Measurements from ENCODE around the gene ADISSP.

The ADISSP gene

DNA sequence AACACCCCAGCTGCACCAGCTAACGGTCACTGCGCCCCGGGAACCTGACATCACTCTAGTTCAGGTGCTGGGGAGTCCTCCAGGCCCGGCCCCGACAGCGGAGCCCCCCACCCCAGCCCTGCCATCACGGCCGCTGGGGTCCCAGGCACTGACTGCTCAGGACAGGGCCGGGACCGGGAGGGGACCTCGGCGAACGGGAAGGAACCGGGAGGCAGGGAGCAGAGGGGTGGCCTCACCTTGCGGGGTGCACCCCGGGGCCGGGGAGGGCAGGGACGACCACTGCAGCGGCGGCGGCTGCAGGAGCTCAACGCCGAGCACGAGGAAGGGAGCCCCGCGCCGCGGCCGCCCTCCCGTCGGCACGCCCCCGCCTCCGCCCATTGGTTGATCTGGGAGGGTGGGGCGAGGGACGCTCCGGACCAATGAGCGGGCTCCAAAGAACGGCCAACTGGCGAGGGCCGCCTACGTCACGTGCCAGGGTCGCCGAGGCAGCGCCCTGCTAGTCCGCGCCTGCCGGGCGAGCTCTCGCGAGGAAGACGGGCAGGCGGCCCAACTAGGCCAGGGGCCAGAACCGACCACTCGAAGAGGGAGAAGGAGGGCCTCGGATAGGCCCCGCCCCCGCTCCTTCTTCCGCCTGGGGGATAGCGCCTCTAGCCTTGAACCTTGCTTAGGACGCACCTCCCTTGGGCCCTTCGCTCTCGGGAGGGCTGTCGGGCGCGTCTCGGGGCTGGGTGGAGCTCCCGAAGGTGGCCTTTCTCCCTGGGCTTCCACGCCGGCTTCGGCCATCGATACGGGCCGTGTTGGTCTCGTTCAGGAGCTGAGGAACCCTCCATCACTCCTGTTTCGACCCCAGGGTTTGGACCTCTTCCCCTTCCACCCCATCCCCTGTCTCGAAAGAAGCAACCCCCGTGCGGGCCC, at the start of gene ADISSP:
Gene ADISSP (minus strand): TSS at position 327 of the 915 bp plus-strand sequence. CDS start 7,653 bp downstream, outside the sequence.
- peak; percentile 98 for DNase-seq (ENCODE audit: low read depth)

- no peak for DNase-seq (ENCODE audit: low read depth)
These were observed 48.3 kb upstream of the ADISSP start for GRCh38 chr20:3815703-3816315.

DNA sequence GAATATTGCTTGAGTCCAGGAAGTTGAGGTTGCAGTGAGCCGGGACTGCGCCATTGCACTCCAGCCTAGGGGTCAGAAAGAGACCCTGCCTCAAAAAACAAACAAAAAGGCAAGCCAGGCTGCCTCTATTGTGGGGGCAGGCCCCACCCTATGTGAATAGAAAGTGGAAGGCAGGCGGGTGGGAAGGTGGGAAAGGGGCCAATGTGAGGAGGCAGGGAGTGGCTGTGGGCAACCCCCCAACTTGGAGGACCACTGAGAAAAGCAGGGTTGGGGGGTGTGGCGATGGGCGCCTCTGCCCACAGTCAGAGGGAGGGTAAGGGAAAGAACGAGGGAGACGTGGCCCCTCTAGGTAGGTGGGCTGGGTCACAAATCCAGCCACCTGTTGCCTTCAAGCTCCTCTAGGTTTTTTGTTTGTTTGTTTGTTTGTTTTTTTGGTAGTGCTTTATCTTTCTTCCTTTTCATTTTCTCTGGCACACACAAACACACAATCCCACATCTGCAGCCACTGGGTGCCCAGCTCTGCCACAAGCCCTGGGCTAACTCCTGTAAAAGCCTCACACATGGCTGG, 47.5 kb upstream of the ADISSP start:
- no peak for DNase-seq (ENCODE audit: low read depth)

GRCh38 chr20:3813848-3814581, 46.5 kb upstream of the ADISSP start:
- DNase-seq (ENCODE audit: low read depth), result no peak

DNA sequence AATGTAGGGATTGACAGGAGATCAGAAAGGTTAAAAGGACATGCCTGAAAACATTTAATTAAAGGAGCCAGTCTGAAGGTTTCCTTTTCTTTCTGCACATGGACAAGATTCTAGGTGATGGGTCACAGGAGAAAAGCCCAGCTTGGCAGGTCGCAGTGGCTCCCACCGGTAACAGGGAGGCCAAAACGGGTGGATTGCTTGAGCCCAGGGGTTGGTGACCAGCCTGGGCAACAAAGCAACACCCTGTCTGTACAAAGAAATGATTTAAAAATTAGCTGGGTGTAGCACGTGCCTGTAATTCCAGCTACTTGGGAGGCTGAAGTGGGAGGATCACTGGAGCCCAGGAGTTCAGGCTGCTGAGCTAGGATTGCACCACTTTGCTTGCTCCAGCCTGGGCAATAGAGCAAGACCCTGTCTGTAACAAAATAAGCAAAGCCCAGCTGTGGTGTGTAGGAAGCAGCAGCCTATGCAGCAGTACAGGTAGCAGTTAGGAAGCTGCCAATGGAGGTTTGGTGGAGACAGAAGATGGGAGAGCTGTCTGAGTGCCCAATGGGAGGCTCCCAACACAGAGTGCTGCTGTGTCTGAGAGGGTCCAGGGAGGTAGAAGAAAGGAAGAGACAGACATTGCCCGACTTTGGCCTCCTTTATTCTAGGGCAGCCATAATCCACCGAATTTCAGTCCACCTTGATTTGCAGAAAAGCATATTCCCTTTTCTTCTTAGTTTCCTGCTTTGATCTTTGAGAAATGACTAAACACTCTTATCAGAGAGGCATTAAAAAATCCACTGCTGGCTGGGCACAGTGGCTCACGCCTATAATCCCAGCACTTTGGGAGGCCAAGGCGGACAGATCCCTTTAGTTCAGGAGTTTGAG, 45.7 kb upstream of the ADISSP start:
- no peak for DNase-seq (ENCODE audit: low read depth)

DNA sequence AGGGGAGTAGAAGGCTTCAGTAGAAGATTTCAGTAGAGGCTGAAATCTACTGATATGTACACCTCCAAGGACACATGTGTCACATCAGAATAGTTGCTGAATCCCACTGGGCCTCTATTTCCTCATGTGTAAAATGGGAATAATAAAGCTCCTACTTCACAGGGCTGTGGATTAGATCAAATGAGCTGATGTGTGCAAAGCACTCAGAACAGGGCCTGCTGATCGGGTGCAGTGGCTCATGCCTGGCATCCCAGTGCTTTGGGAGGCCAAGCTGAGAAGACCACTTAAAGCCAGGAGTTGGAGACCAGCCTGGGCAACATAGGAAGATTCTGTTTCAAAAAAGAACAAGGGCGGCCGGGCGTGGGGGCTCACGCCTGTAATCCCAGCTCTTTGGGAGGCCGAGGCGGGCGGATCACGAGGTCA, 44.7 kb upstream of the ADISSP start:
- no peak for DNase-seq (ENCODE audit: low read depth)

- DNase-seq (ENCODE audit: low read depth), result peak; percentile 99
These were observed 44.1 kb upstream of the ADISSP start for GRCh38 chr20:3811467-3812258.

DNA sequence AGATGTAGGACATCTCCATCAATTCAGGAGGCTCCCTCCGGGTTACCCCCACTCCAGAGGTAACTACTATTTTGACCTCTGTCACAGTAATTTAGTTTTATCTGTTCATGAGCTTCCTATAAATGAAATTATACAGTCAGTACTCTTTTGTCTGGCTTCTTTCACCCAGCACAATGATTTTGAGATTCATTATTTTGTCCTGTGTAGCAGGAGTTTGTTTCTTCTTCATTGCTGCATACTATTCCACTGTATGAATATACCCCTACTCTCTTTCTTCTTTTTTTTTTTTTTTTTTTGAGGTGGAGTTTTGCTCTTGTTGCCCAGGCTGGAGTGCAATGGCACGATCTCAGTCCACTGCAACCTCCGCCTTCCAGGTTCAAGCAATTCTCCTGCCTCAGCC, 41.0 kb upstream of the ADISSP start:
- DNase-seq (ENCODE audit: low read depth), result no peak

- DNase-seq (ENCODE audit: low read depth), result no peak
These were observed 37.2 kb upstream of the ADISSP start for GRCh38 chr20:3804781-3805180.

GRCh38 chr20:3804254-3804751, 36.8 kb upstream of the ADISSP start:
- no peak for DNase-seq (ENCODE audit: low read depth)

DNA sequence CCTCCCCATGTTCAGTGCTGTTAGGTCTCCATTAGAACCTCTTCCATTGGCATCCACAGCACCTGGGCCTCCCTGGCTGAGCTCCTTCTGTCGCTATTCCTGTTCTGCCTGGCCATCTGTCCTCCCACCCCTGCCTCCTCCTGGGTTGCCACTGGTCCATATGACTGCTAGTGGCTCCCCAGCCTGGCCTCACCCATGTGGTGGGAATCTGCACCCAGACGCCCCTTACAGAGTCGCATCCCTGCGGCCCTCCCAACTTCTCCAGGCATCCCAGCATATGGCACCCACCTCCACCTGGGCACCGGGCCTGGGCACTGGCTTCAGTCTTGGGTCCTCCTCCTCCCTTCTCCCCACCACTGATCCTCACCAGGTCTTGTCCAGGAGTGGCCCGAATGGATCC, 36.3 kb upstream of the ADISSP start:
- DNase-seq (ENCODE audit: low read depth), result no peak

GRCh38 chr20:3803289-3803688, 35.7 kb upstream of the ADISSP start:
- no peak for DNase-seq (ENCODE audit: low read depth)

- DNase-seq (ENCODE audit: low read depth), result no peak
These were observed 35.1 kb upstream of the ADISSP start for GRCh38 chr20:3802524-3803239.

- no peak for DNase-seq (ENCODE audit: low read depth)
These were observed 34.3 kb upstream of the ADISSP start for GRCh38 chr20:3801846-3802245.

GRCh38 chr20:3801299-3801698, 33.7 kb upstream of the ADISSP start:
- DNase-seq (ENCODE audit: low read depth), result no peak

DNA sequence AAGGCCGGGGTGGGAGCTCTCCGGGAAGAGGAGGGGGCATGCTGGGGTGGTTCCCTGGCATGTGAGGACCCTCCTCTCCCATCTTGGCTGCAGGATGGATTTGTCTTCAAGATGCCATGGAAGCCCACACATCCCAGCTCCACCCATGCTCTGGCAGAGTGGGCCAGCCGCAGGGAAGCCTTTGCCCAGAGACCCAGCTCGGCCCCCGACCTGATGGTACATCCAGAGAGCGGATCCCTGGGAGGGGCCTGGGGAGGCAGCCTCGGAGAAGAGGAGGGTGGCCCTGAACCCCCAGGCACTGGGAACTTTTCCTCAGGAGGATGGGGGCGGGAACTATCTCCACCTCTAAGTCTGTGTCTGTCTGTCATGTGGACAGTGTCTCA, 33.3 kb upstream of the ADISSP start:
- no peak for DNase-seq (ENCODE audit: low read depth)

DNA sequence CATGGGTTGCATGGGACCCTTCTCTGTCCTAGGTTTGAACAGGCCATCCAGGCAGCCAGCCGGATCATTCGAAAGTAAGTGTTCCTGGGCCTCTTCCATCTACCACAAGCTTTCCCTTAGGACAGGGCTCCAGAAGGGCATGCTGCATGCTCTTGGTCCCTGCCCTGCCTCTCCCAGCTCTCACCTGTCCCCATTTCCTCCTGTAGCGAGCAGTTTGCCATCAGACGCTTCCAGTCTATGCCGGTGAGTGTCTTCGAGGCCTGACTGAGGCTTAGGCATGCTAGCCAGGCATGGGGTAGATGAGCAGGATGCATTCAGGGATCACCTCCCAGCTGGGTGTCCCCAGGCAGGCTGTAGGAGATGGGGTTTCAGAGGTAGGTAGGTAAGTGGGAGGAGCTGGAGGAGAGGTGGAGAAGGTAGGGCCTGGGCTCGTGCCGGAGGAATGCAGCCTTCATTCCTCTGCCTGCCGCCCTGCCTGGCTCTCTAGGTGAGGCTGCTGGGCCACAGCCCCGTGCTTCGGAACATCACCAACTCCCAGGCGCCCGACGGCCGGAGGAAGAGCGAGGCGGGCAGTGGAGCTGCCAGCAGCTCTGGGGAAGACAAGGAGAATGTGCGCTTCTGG, 32.8 kb upstream of the ADISSP start:
- no peak for DNase-seq (ENCODE audit: low read depth)

GRCh38 chr20:3798908-3799248, 31.3 kb upstream of the ADISSP start:
- DNase-seq (ENCODE audit: low read depth), result no peak

GRCh38 chr20:3798373-3798768, 30.8 kb upstream of the ADISSP start:
- no peak for DNase-seq (ENCODE audit: low read depth)
